ENCODE measurements around the gene RNF4.
"Not testable (repeated sequence)": the region's sequence is repeated elsewhere in the genome, so short reads cannot be mapped to it uniquely, and the experiment has no call there.

Gene RNF4

GRCh38 chr4:2535376-2536192 lies 66.7 kb downstream of the RNF4 start:
- DNase-seq (ENCODE audit: low read depth) = peak; percentile 29
- H3K4me3 ChIP-seq (ENCODE audit: low read length) = peak overlapping the region; percentile 75
- TF ChIP-seq CTCF (conservative IDR thresholded peaks at IDR 0.05; ENCODE audit: low read length) = 0 out of 2 replicates have a peak, but pooled peaks have one; percentile 5

GRCh38 chr4:2536193-2537010 lies 67.5 kb downstream of the RNF4 start, which contains the start of gene FAM193A:
Gene FAM193A (plus strand): TSS chr4:2536647. CDS start chr4:2536916, 269 bp downstream.
- TF ChIP-seq CTCF (conservative IDR thresholded peaks at IDR 0.05; ENCODE audit: low read length) = no peak
- H3K4me3 ChIP-seq (ENCODE audit: low read length) = peak within 1 kb of the TSS; percentile 79
- peak; percentile 100 for DNase-seq (ENCODE audit: low read depth)

- peak overlapping the region; percentile 79 for H3K4me3 ChIP-seq (ENCODE audit: low read length)
- TF ChIP-seq CTCF (conservative IDR thresholded peaks at IDR 0.05; ENCODE audit: low read length) = no peak
- DNase-seq (ENCODE audit: low read depth) = peak; percentile 34
These were observed 68.3 kb downstream of the RNF4 start for GRCh38 chr4:2537011-2537830.

GRCh38 chr4:2543580-2544191 lies 74.8 kb downstream of the RNF4 start:
- H3K4me3 ChIP-seq (ENCODE audit: low read length); DNase-seq (ENCODE audit: low read depth): not testable (repeated sequence)

- H3K4me3 ChIP-seq (ENCODE audit: low read length) = no peak overlapping the region
- TF ChIP-seq CTCF (conservative IDR thresholded peaks at IDR 0.05; ENCODE audit: low read length) = no peak
- no peak for DNase-seq (ENCODE audit: low read depth)
These were observed 76.6 kb downstream of the RNF4 start for GRCh38 chr4:2545321-2546013.

GRCh38 chr4:2546286-2546823 lies 77.4 kb downstream of the RNF4 start:
- DNase-seq (ENCODE audit: low read depth) = no peak
- no peak overlapping the region for H3K4me3 ChIP-seq (ENCODE audit: low read length)
- TF ChIP-seq CTCF (conservative IDR thresholded peaks at IDR 0.05; ENCODE audit: low read length) = no peak

- not testable (repeated sequence) for DNase-seq (ENCODE audit: low read depth); H3K4me3 ChIP-seq (ENCODE audit: low read length)
These were observed 78.2 kb downstream of the RNF4 start for GRCh38 chr4:2546961-2547691.

All from AG10803 (cell line).